Right atrium auricular region (tissue), 2 donors: ENCODE data around the gene POLR2L. TPM values are rescaled to one million over a fixed set of nuclear protein-coding genes. Genes with fewer than 3 reads are reported as not detected.

ENCODE experiments used
- DNase-seq: peaks from one replicate; pipeline ENCODE4 v3.0.0-alpha.2; 2019; ENCODE audit warnings: low spot score
- H3K27ac ChIP-seq, 2 donors: fragments of 200-600 bp; sonication (generic); 1 replicate in 1 of 2; 2 replicates in 1 of 2; pipeline ENCODE4 v1.5.1; 2016 to 2019
- H3K27me3 ChIP-seq, 2 donors: fragments of 200-600 bp; sonication (generic); one replicate each; pipeline versions ENCODE4 v1.5.1 to v1.6.0; 2017 to 2019
- H3K36me3 ChIP-seq: fragments of 200-600 bp; sonication (generic); one replicate; pipeline ENCODE4 v1.5.1; 2016
- H3K4me1 ChIP-seq, 2 donors: fragments of 200-600 bp; sonication (generic); one replicate each; pipeline versions ENCODE4 v1.5.1 to v1.6.0; 2017 to 2019
- H3K4me3 ChIP-seq, 2 donors: fragments of 200-600 bp; sonication (generic); 1 replicate in 1 of 2; 2 replicates in 1 of 2; pipeline ENCODE4 v1.5.1; 2017 to 2019; ENCODE audit warnings: mild to moderate bottlenecking in 1 of 2, moderate library complexity in 1 of 2
- H3K9me3 ChIP-seq, 2 donors: fragments of 200-600 bp; sonication (generic); one replicate each; pipeline ENCODE4 v1.5.1; 2019
- total RNA-seq, 2 donors: library from RNA; depleted of rRNA; stranded (reverse); fragments of >200 nt; gene quantifications; one replicate each; pipeline ENCODE4 v1.1.0, GENCODE V29; 2016
- TF ChIP-seq, protein P1 (sequence below), 2 donors: fragments of 200-600 bp; sonication (generic); IDR thresholded peaks; one replicate each; pipeline ENCODE4 v1.5.1; 2019; ENCODE audit warnings: antibody characterized with exemption in 2 of 2

The POLR2L gene
- total RNA-seq, 2 donors from 2014 or later, result 54.5 to 132 TPM

DNA sequence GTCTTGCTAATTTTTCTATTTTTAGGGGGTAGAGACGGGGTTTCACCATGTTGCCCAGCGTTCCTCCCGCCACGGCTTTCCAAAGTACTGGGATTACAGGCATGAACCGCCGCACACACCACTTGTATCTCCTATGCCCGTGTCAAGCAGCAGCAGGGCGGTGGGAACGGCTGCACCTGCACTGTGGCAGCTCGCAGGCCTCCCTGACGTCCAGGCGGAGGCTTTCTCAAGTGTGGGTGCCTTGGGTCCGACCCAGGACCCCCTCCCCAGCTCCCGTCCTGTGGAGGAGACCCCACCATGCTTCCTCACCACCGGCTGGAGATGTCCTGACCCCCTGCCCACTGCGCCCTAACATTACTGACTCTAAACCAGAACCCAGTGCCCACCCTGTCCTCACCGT, 26.1 kb upstream of the POLR2L start:
- Histone ChIP-seq H3K36me3 (peaks cover 35% of the 10 kb centered on the region), H3K4me3 (no peak overlapping the region), H3K9me3 (no peaks in the 10 kb centered on the region), H3K4me1 (no peaks in the 10 kb centered on the region), H3K27me3 (no peaks in the 10 kb centered on the region), H3K27ac (no peak overlapping the region)
- TF ChIP-seq, protein P1, sequence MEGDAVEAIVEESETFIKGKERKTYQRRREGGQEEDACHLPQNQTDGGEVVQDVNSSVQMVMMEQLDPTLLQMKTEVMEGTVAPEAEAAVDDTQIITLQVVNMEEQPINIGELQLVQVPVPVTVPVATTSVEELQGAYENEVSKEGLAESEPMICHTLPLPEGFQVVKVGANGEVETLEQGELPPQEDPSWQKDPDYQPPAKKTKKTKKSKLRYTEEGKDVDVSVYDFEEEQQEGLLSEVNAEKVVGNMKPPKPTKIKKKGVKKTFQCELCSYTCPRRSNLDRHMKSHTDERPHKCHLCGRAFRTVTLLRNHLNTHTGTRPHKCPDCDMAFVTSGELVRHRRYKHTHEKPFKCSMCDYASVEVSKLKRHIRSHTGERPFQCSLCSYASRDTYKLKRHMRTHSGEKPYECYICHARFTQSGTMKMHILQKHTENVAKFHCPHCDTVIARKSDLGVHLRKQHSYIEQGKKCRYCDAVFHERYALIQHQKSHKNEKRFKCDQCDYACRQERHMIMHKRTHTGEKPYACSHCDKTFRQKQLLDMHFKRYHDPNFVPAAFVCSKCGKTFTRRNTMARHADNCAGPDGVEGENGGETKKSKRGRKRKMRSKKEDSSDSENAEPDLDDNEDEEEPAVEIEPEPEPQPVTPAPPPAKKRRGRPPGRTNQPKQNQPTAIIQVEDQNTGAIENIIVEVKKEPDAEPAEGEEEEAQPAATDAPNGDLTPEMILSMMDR (IDR thresholded peaks at IDR 0.05), result no peak
- DNase-seq, result no peak

DNA sequence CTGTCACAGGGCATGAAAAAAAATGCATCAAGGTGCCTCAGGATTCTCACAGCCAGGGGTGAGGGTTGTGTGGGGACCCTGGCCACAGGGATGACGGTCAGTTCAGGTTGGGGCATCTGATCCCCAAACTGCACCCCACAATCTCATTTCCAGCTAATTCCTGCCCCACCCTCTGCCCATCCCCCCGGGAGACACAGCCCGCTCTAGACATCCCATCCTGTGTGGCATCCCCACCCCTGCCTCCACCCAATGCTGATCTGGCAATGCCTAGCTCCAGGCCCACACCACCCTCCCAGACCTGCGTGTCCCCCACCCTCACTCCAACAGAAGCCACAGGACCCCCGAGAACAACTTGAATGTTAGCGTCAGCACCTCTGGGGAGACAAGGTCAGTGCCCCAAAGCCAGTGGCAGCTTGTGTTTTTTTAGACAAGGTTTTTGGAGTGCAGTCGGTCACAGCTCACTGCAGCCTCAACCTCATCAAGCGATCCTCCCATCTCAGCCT, 25.6 kb upstream of the POLR2L start:
- Histone ChIP-seq H3K4me3 (no peak overlapping the region), H3K27ac (no peak overlapping the region), H3K4me1 (peaks cover 0 to 1% of the 10 kb centered on the region in 2 donors), H3K27me3 (no peaks in the 10 kb centered on the region), H3K36me3 (peaks cover 35% of the 10 kb centered on the region), H3K9me3 (no peaks in the 10 kb centered on the region)
- TF ChIP-seq, protein P1 (IDR thresholded peaks at IDR 0.05), result no peak
- no peak for DNase-seq

DNA sequence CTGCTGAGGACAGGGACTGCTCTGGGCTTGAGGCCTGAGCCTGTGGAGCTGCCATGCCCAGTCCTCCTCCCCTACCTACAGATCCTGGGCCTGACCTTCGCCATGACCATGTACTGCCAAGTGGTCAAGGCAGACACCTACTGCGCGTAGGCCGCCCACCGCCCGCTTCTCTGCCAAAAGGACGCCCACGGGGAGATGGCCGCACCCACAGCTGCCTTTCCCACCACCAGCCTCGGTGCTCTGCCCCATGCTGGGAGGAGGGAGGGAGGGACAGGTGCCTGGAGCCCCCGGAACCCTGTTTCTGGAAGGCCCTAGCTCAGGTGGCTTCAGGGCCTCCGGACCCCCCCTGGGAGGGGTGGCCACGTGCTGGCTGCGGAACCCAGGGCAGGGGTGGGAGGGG, 24.2 kb upstream of the POLR2L start:
- peaks cover 0 to 15% of the 10 kb centered on the region in 2 donors for H3K4me1 ChIP-seq
- no peak overlapping the region for H3K4me3 ChIP-seq
- no peaks in the 10 kb centered on the region for H3K27me3 ChIP-seq
- H3K27ac ChIP-seq, result no peak overlapping the region
- TF ChIP-seq, protein P1 (IDR thresholded peaks at IDR 0.05), result no peak
- DNase-seq, result no peak
- peaks cover 35% of the 10 kb centered on the region for H3K36me3 ChIP-seq
- H3K9me3 ChIP-seq, result no peaks in the 10 kb centered on the region

DNA sequence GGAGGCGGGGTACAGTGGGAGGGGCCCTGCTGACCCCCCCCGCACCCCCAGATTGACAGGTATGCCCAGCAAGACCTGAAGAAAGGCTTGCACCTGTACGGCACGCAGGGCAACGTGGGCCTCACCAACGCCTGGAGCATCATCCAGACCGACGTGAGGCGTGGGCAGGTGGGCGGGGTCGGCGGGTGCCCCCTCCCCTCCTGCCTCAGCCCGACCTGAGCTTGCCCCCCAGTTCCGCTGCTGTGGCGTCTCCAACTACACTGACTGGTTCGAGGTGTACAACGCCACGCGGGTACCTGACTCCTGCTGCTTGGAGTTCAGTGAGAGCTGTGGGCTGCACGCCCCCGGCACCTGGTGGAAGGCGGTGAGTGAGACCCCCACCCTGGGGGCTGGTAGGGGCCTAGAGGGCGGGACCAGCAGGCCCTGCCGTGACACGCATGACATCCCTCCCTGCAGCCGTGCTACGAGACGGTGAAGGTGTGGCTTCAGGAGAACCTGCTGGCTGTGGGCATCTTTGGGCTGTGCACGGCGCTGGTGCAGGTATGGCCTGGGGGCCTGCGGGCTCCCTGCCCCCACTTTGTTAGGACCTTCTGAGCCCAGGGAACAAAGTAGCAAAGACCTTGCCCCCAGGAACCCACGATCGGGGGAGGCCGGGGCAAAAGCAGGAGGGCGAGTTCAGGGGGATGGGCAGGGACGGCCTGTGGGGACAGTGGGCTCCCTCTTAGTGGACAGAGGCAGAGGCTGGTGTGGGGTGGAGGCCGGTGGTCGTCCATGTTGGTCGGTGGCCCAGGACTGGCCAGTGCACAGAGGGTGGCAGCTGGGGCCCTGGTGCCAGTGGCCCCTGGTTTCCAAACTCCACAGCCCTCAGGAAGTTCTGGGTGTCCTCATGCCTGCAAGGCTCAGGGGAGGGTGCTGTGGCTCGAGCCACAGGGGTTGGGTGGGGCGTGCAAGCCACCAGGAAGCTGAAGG, 23.4 kb upstream of the POLR2L start:
- no peak overlapping the region for H3K4me3 ChIP-seq
- TF ChIP-seq, protein P1 (IDR thresholded peaks at IDR 0.05), result no peak
- peaks cover 35% of the 10 kb centered on the region for H3K36me3 ChIP-seq
- H3K4me1 ChIP-seq, result peaks cover 0 to 20% of the 10 kb centered on the region in 2 donors
- no peak for DNase-seq
- no peaks in the 10 kb centered on the region for H3K27me3 ChIP-seq
- no peaks in the 10 kb centered on the region for H3K9me3 ChIP-seq
- H3K27ac ChIP-seq, result no peak overlapping the region

DNA sequence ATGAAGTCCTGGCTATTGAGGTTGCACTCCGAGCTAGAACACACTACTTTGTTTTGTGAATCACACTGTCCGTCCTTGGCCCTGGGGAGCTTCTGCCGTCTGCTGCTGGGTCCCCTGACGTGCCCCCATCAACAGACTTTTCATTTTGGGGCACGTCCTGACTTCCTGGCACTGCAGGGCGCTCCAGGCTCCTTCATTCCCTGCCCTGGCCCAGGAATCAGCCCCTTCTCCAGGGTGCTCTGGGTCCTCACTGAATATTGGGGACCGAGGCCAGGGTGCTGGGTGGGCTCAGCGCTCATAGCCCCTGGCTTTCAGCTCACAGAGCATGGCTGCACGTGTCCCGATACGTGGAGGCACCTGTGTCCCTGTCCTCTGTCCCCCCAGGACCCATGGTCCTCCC, 22.6 kb upstream of the POLR2L start:
- Histone ChIP-seq H3K36me3 (peaks cover 35% of the 10 kb centered on the region), H3K27ac (no peak overlapping the region), H3K4me1 (peaks cover 0 to 28% of the 10 kb centered on the region in 2 donors), H3K27me3 (no peaks in the 10 kb centered on the region), H3K9me3 (no peaks in the 10 kb centered on the region), H3K4me3 (no peak overlapping the region)
- DNase-seq, result no peak
- TF ChIP-seq, protein P1 (IDR thresholded peaks at IDR 0.05), result no peak
